ENCODE results near the gene PDE2A.

PDE2A gene

GRCh38 chr11:72585762-72586311, 88.4 kb downstream of the PDE2A start:
- no peaks in the 10 kb centered on the region for H3K9me3 ChIP-seq (ENCODE audit: control insufficient read depth, insufficient read depth, low read depth, low read length)
- no peak overlapping the region for H3K9ac ChIP-seq (ENCODE audit: low read length)
- no peak overlapping the region for H3K4me3 ChIP-seq (ENCODE audit: low read depth, low read length)
- no peaks in the 10 kb centered on the region for H3K36me3 ChIP-seq (ENCODE audit: control insufficient read depth, insufficient read depth, low read length)
- no peak overlapping the region for H3K27ac ChIP-seq (ENCODE audit: low read depth, low read length)
- peaks cover 99% of the 10 kb centered on the region for H3K27me3 ChIP-seq (ENCODE audit: control insufficient read depth, insufficient read depth, low read length)
- peaks cover 16% of the 10 kb centered on the region for H3K4me1 ChIP-seq (ENCODE audit: control insufficient read depth, insufficient read depth, low read length)

- Histone ChIP-seq H3K27ac (ENCODE audit: low read depth, low read length) (no peak overlapping the region), H3K27me3 (ENCODE audit: control insufficient read depth, insufficient read depth, low read length) (peaks cover 97% of the 10 kb centered on the region), H3K36me3 (ENCODE audit: control insufficient read depth, insufficient read depth, low read length) (no peaks in the 10 kb centered on the region), H3K4me1 (ENCODE audit: control insufficient read depth, insufficient read depth, low read length) (peaks cover 16% of the 10 kb centered on the region), H3K9me3 (ENCODE audit: control insufficient read depth, insufficient read depth, low read depth, low read length) (no peaks in the 10 kb centered on the region), H3K9ac (ENCODE audit: low read length) (no peak overlapping the region), H3K4me3 (ENCODE audit: low read depth, low read length) (peak overlapping the region; percentile 61)
Measured at GRCh38 chr11:72584939-72585597, 89.2 kb downstream of the PDE2A start.

GRCh38 chr11:72584293-72584938, 89.8 kb downstream of the PDE2A start:
- H3K9me3 ChIP-seq (ENCODE audit: control insufficient read depth, insufficient read depth, low read depth, low read length) = no peaks in the 10 kb centered on the region
- H3K27me3 ChIP-seq (ENCODE audit: control insufficient read depth, insufficient read depth, low read length) = peaks cover 94% of the 10 kb centered on the region
- no peak overlapping the region for H3K9ac ChIP-seq (ENCODE audit: low read length)
- H3K36me3 ChIP-seq (ENCODE audit: control insufficient read depth, insufficient read depth, low read length) = no peaks in the 10 kb centered on the region
- peak overlapping the region; percentile 61 for H3K4me3 ChIP-seq (ENCODE audit: low read depth, low read length)
- H3K27ac ChIP-seq (ENCODE audit: low read depth, low read length) = no peak overlapping the region
- H3K4me1 ChIP-seq (ENCODE audit: control insufficient read depth, insufficient read depth, low read length) = peaks cover 16% of the 10 kb centered on the region

- Histone ChIP-seq H3K27ac (ENCODE audit: low read depth, low read length) (no peak overlapping the region), H3K4me1 (ENCODE audit: control insufficient read depth, insufficient read depth, low read length) (peaks cover 16% of the 10 kb centered on the region), H3K9ac (ENCODE audit: low read length) (no peak overlapping the region), H3K27me3 (ENCODE audit: control insufficient read depth, insufficient read depth, low read length) (peaks cover 91% of the 10 kb centered on the region), H3K4me3 (ENCODE audit: low read depth, low read length) (peak overlapping the region; percentile 61), H3K9me3 (ENCODE audit: control insufficient read depth, insufficient read depth, low read depth, low read length) (no peaks in the 10 kb centered on the region), H3K36me3 (ENCODE audit: control insufficient read depth, insufficient read depth, low read length) (no peaks in the 10 kb centered on the region)
Measured at GRCh38 chr11:72583616-72584292, 90.5 kb downstream of the PDE2A start.

- H3K27me3 ChIP-seq (ENCODE audit: control insufficient read depth, insufficient read depth, low read length) = peaks cover 86% of the 10 kb centered on the region
- H3K36me3 ChIP-seq (ENCODE audit: control insufficient read depth, insufficient read depth, low read length) = no peaks in the 10 kb centered on the region
- H3K9ac ChIP-seq (ENCODE audit: low read length) = no peak overlapping the region
- H3K4me1 ChIP-seq (ENCODE audit: control insufficient read depth, insufficient read depth, low read length) = peaks cover 16% of the 10 kb centered on the region
- H3K27ac ChIP-seq (ENCODE audit: low read depth, low read length) = no peak overlapping the region
- H3K4me3 ChIP-seq (ENCODE audit: low read depth, low read length) = no peak overlapping the region
- no peaks in the 10 kb centered on the region for H3K9me3 ChIP-seq (ENCODE audit: control insufficient read depth, insufficient read depth, low read depth, low read length)
Measured at GRCh38 chr11:72583177-72583553, 91.1 kb downstream of the PDE2A start.

GRCh38 chr11:72582206-72583176, 91.7 kb downstream of the PDE2A start:
- no peaks in the 10 kb centered on the region for H3K9me3 ChIP-seq (ENCODE audit: control insufficient read depth, insufficient read depth, low read depth, low read length)
- no peak overlapping the region for H3K9ac ChIP-seq (ENCODE audit: low read length)
- no peaks in the 10 kb centered on the region for H3K36me3 ChIP-seq (ENCODE audit: control insufficient read depth, insufficient read depth, low read length)
- H3K4me3 ChIP-seq (ENCODE audit: low read depth, low read length) = no peak overlapping the region
- peaks cover 79% of the 10 kb centered on the region for H3K27me3 ChIP-seq (ENCODE audit: control insufficient read depth, insufficient read depth, low read length)
- no peak overlapping the region for H3K27ac ChIP-seq (ENCODE audit: low read depth, low read length)
- H3K4me1 ChIP-seq (ENCODE audit: control insufficient read depth, insufficient read depth, low read length) = peaks cover 16% of the 10 kb centered on the region

- Histone ChIP-seq H3K4me1 (ENCODE audit: control insufficient read depth, insufficient read depth, low read length) (peaks cover 16% of the 10 kb centered on the region), H3K27ac (ENCODE audit: low read depth, low read length) (no peak overlapping the region), H3K36me3 (ENCODE audit: control insufficient read depth, insufficient read depth, low read length) (no peaks in the 10 kb centered on the region), H3K4me3 (ENCODE audit: low read depth, low read length) (no peak overlapping the region), H3K9ac (ENCODE audit: low read length) (no peak overlapping the region), H3K9me3 (ENCODE audit: control insufficient read depth, insufficient read depth, low read depth, low read length) (no peaks in the 10 kb centered on the region), H3K27me3 (ENCODE audit: control insufficient read depth, insufficient read depth, low read length) (peaks cover 65% of the 10 kb centered on the region)
Measured at GRCh38 chr11:72581067-72581466, 93.2 kb downstream of the PDE2A start.

GRCh38 chr11:72580642-72580950, 93.6 kb downstream of the PDE2A start:
- no peak overlapping the region for H3K9ac ChIP-seq (ENCODE audit: low read length)
- H3K9me3 ChIP-seq (ENCODE audit: control insufficient read depth, insufficient read depth, low read depth, low read length) = no peaks in the 10 kb centered on the region
- no peaks in the 10 kb centered on the region for H3K36me3 ChIP-seq (ENCODE audit: control insufficient read depth, insufficient read depth, low read length)
- peaks cover 13% of the 10 kb centered on the region for H3K4me1 ChIP-seq (ENCODE audit: control insufficient read depth, insufficient read depth, low read length)
- H3K27ac ChIP-seq (ENCODE audit: low read depth, low read length) = no peak overlapping the region
- H3K27me3 ChIP-seq (ENCODE audit: control insufficient read depth, insufficient read depth, low read length) = peaks cover 60% of the 10 kb centered on the region
- H3K4me3 ChIP-seq (ENCODE audit: low read depth, low read length) = no peak overlapping the region

GRCh38 chr11:72579816-72580641, 94.2 kb downstream of the PDE2A start:
- Histone ChIP-seq H3K9ac (ENCODE audit: low read length) (no peak overlapping the region), H3K4me3 (ENCODE audit: low read depth, low read length) (no peak overlapping the region), H3K27ac (ENCODE audit: low read depth, low read length) (no peak overlapping the region)

More at GRCh38 chr11:72579816-72580641, 94.2 kb downstream of the PDE2A start:
- H3K9me3 ChIP-seq (ENCODE audit: control insufficient read depth, insufficient read depth, low read depth, low read length) = no peaks in the 10 kb centered on the region
- no peaks in the 10 kb centered on the region for H3K36me3 ChIP-seq (ENCODE audit: control insufficient read depth, insufficient read depth, low read length)
- H3K4me1 ChIP-seq (ENCODE audit: control insufficient read depth, insufficient read depth, low read length) = peaks cover 11% of the 10 kb centered on the region
- peaks cover 55% of the 10 kb centered on the region for H3K27me3 ChIP-seq (ENCODE audit: control insufficient read depth, insufficient read depth, low read length)

Data from HUES6 (cell line).